RWPE1 (cell line): ENCODE results near the gene FBH1.

Experiments used
- CTCF ChIA-PET: fragments of 350-600 bp; sonication (Branson Sonifier 250); formaldehyde crosslinking; extraction: SDS; loops from one replicate; lab custom pipeline; 2021; lab: Yijun Ruan, JAX
- POLR2A ChIA-PET: fragments of 400-600 bp; formaldehyde crosslinking; extraction: SDS; loops from one replicate; lab custom pipeline; 2020; ENCODE audit warnings: antibody characterized with exemption; ENCODE audit not compliant: low non-redundant PET; lab: Yijun Ruan, JAX
- DNase-seq: peaks from one replicate; pipeline ENCODE4 v3.0.0; 2012; ENCODE audit warnings: low spot score
- H3K27ac ChIP-seq: fragments of 450-650 bp; 2 replicates; pipeline ENCODE4 v1.5.1; 2017
- TF ChIP-seq, protein P1 (sequence below): fragments of 450-650 bp; conservative IDR thresholded peaks from 2 replicates; pipeline ENCODE4 v1.5.1; 2017; ENCODE audit warnings: low read depth, mild to moderate bottlenecking

The FBH1 gene

DNA sequence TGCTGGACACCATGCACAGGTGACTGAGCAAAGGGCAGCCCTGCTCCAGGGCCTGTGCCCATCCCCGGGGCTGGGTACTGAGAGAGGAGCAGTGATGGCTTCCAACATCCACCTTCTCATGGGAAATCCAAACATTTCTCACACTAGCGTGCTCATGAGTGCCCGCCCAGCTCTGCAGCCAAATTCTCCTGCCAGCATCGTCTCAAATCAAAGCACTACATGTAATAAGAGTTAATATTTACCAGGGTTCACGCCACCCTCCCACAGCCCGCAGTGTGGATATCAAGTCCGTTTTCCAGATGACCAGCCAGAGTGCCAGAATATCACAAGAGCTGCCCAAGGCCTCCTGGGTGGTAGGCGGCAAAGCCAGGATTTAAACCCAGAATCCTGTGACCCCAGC, 75.2 kb downstream of the FBH1 start:
- DNase-seq: no peak
- POLR2A ChIA-PET: no interaction called here
- TF ChIP-seq, protein P1, sequence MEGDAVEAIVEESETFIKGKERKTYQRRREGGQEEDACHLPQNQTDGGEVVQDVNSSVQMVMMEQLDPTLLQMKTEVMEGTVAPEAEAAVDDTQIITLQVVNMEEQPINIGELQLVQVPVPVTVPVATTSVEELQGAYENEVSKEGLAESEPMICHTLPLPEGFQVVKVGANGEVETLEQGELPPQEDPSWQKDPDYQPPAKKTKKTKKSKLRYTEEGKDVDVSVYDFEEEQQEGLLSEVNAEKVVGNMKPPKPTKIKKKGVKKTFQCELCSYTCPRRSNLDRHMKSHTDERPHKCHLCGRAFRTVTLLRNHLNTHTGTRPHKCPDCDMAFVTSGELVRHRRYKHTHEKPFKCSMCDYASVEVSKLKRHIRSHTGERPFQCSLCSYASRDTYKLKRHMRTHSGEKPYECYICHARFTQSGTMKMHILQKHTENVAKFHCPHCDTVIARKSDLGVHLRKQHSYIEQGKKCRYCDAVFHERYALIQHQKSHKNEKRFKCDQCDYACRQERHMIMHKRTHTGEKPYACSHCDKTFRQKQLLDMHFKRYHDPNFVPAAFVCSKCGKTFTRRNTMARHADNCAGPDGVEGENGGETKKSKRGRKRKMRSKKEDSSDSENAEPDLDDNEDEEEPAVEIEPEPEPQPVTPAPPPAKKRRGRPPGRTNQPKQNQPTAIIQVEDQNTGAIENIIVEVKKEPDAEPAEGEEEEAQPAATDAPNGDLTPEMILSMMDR: no peak
- 0 out of 2 replicates have a peak overlapping the region, but pooled peaks have one; percentile 0 for H3K27ac ChIP-seq
- CTCF ChIA-PET: no interaction called here

DNA sequence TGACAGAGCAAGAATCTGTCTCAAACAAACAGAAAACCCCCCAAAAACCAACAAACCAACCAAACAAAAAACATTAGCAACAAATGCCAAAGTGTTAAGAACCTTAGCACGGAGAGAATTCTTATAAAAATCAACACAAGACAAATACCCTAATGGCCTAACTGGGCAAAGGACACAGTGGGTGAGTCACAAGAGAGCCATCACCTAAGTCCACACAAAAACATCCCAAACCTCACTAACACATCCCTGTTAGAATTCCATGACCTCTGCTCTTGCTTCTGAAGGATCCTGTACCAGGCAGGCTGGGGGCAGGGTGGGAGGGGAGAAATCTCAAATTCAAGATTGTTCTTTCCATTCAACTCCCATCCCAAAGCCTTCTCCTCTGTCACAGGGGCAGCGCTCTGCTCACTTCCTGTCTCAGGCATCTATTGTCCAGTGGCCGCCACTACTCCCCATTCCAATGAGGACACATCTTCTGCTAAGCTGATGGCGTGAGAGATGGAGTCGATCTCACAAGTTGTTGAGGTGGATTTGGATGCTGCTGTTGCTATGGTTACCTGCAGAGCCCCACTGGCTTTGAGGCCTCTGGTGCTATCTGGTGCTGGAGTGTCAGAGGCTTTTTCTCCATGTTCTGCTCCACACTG, 78.1 kb downstream of the FBH1 start:
- H3K27ac ChIP-seq: no peak overlapping the region
- TF ChIP-seq, protein P1: no peak
- POLR2A ChIA-PET: no interaction called here
- CTCF ChIA-PET: no interaction called here
- DNase-seq: no peak

DNA sequence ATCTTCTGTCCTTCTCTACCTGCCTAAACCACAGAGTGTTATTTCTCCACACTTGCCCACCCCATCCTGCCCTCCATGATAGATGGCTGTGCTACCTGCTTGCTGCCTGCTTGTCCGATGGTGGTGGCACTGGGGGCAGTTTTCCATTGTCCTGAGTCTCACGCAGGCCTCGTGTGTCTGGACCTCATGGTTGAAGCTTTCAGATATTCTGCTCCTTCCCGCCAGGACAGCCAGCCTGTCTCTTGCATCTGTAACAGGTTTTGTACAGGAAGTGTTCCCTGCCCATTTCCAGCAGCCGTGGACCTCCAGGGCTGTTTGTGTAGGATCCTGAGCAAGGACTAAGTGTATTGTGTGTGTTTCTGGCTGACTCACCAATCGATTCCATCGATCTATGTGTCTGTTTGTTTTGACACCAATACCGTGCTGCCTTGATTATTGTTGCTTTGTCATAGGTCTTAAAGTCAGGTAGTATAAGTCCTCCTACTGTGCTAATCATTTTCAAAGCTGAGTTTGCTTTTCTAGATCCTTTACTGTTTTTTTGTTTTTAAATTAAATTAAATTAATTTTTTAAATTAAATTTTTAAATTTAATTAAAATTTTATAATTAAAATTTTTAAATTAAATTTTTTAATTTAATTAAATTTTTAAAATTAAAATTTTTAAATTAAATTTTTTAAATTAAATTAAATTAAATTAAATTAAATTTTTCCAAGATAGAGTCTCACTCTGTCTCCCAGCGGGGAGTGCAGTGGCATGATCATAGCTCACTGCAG, 78.8 kb downstream of the FBH1 start:
- POLR2A ChIA-PET: interaction anchor here (0.6 kb wide), 1 partner anchor 153 kb away, joined by 5 read pairs; no protein-coding TSS in a partner anchor
- CTCF ChIA-PET: interaction anchor here (0.5 kb wide), 1 partner anchor 27 kb away, joined by 5 read pairs; no protein-coding TSS in a partner anchor
- no peak overlapping the region for H3K27ac ChIP-seq
- TF ChIP-seq, protein P1: no peak
- no peak for DNase-seq

DNA sequence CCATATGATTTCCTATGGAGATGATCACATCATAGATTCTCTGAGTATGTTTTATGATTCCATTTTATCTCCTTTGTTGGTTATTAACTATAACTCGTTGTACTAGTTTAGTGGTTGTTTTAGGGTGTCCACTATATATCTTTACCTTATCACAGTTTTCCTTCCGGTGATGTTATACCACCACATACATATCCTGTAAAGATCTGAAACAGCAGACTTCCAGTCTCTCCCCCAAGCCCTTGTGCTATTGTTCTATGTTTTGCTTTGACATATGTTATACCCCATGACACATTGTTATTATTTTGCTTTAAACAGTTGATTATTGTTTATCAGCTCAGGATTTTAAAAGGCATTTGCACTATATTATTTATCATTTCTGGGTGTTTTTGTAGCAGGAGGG, 80.0 kb downstream of the FBH1 start:
- POLR2A ChIA-PET: no interaction called here
- CTCF ChIA-PET: no interaction called here
- TF ChIP-seq, protein P1: no peak
- no peak overlapping the region for H3K27ac ChIP-seq
- no peak for DNase-seq

DNA sequence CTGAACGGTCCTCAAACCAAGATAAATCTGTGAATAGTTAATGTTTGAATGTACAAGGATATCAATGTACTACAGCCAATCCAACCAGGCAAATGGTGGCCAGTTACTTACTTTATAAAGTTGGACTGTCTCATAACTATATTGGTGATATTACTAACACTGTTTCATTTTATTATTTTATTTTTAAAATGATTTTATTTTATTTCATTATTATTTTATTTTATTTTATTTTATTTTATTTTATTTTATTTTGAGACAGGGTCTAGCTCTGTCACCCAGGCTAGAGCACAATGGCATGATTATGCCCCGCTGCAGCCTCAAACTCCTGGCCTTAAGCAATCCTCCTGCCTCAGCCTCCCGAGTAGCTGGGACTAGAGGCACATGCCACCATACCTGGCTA, 80.5 kb downstream of the FBH1 start:
- TF ChIP-seq, protein P1: no peak
- H3K27ac ChIP-seq: peak overlapping the region; percentile 55
- ChIA-PET CTCF (interaction anchor here (0.6 kb wide), 1 partner anchor 11 kb away, joined by 3 read pairs; no protein-coding TSS in a partner anchor), POLR2A (no interaction called here)
- no peak for DNase-seq

DNA sequence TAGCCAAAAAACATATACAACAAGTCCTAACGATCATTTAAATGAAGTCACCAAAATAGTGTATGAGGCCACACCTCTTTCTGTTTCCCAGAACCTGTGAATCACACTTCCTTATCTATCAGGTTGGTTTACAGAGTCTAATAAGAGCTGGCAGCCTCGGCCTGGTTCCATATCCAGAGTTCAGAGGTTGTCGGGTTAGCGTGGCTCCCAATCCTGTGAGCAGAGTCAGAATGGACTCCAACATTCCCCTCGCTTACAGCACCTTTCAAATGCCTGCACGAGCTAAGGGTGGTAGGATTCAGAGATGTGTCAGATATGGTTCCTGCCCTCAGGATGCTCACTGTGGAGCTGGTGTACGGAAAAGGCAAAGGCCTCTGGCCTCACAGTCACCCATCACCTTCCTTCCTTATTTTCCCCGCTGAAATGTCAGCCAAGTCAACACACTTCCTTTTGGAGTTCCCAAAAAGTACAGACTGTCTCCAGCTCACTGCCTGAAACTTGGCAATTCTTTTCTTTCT, 81.3 kb downstream of the FBH1 start:
- ChIA-PET CTCF (interaction anchor here (0.6 to 0.7 kb wide), 2 partner anchors 95 to 99 kb away, joined by 3 read pairs; no protein-coding TSS in a partner anchor), POLR2A (no interaction called here)
- peak overlapping the region; percentile 74 for H3K27ac ChIP-seq
- TF ChIP-seq, protein P1: no peak
- DNase-seq: peak; percentile 61
